Measurements from ENCODE around the gene SFRP2.

GRCh38 chr4:153788051-153788412 is 851 bp downstream of the SFRP2 start:
- no peak for TF ChIP-seq CTCF (IDR thresholded peaks at IDR 0.05; ENCODE audit: insufficient read depth, low read length)
- TF ChIP-seq SPI1 (IDR thresholded peaks at IDR 0.05; ENCODE audit: borderline replicate concordance, low read depth): no peak
